IPS-20b (cell line): ENCODE data around the gene SLC2A2.

ENCODE experiments used
- H3K27ac ChIP-seq: one replicate; pipeline ENCODE4 v1.5.1; 2013; ENCODE audit warnings: low read length
- H3K27me3 ChIP-seq: 2 replicates; pipeline ENCODE4 v1.6.1; 2013; ENCODE audit warnings: mild to moderate bottlenecking, low read length, inconsistent platforms; ENCODE audit not compliant: insufficient read depth
- H3K36me3 ChIP-seq: 2 replicates; pipeline ENCODE4 v1.6.1; 2013; ENCODE audit warnings: low read depth, mild to moderate bottlenecking, inconsistent platforms, low read length, moderate library complexity; ENCODE audit not compliant: insufficient read depth
- H3K4me1 ChIP-seq: 2 replicates; pipeline ENCODE4 v1.6.1; 2013; ENCODE audit warnings: mild to moderate bottlenecking, control low read depth, inconsistent platforms, low read length, moderate library complexity; ENCODE audit not compliant: insufficient read depth
- H3K4me3 ChIP-seq: 2 replicates; pipeline ENCODE4 v1.5.1; 2013; ENCODE audit warnings: mild to moderate bottlenecking, low read length, inconsistent platforms
- H3K9ac ChIP-seq: 2 replicates; pipeline ENCODE4 v1.6.1; 2013; ENCODE audit warnings: low read depth, mild to moderate bottlenecking, inconsistent platforms, low read length, moderate library complexity
- H3K9me3 ChIP-seq: 2 replicates; pipeline ENCODE4 v1.6.1; 2013; ENCODE audit warnings: mild to moderate bottlenecking, low read depth, low read length, inconsistent platforms; ENCODE audit not compliant: insufficient read depth

Gene SLC2A2

DNA sequence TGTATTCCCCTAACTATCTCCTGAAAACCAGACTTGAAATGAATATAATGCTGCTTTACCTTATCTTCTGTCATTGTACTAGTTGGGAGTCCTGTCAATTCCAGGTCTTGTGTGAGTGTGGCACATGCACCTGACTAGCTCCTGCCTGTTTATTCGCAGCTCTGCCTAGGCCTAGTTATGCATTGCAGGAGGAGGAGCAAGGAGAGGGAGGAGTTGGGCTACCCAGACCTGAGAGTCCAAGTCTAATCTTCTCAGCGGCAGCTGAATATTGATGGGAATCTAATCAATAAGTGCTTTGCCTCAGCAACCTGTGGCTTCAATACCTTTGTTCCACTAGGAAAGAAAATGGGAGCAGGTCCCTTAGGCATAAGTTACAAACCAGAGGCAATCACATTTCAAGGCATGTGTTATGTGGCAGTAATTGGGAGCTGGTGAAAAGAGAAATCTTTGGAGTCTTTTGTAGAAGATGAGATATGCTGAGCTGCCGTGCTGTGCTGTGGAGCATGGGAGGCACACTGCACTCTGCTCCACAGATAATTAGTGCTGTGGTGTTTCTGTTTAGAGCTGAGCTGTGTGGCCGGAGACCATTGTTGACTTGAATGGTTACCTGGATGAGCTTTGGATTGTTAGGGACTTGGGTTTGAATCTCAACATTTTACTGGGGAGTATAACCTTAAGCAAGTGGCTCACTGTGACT lies at the start of gene SLC2A2:
TSS of gene SLC2A2 (minus strand) at position 124 of the 697 bp plus-strand sequence. CDS start at position 74, 50 bp downstream.
- peaks cover 32% of the 10 kb centered on the region; the same call in 1 of the 2 replicates for H3K27me3 ChIP-seq
- no peaks in the 10 kb centered on the region for H3K9me3 ChIP-seq
- no peak within 1 kb of the TSS for H3K4me3 ChIP-seq
- H3K4me1 ChIP-seq, result no peaks in the 10 kb centered on the region
- no peak within 1 kb of the TSS for H3K9ac ChIP-seq
- H3K36me3 ChIP-seq, result no peaks in the 10 kb centered on the region
- no peak within 1 kb of the TSS for H3K27ac ChIP-seq

GRCh38 chr3:171072432-171072831 lies 45.9 kb upstream of the SLC2A2 start:
- no peak overlapping the region for H3K9ac ChIP-seq
- H3K27ac ChIP-seq, result no peak overlapping the region
- H3K9me3 ChIP-seq, result no peaks in the 10 kb centered on the region
- no peaks in the 10 kb centered on the region for H3K4me1 ChIP-seq
- H3K4me3 ChIP-seq, result no peak overlapping the region
- H3K27me3 ChIP-seq, result no peaks in the 10 kb centered on the region
- H3K36me3 ChIP-seq, result peaks cover 15% of the 10 kb centered on the region; the same call in 1 of the 2 replicates

DNA sequence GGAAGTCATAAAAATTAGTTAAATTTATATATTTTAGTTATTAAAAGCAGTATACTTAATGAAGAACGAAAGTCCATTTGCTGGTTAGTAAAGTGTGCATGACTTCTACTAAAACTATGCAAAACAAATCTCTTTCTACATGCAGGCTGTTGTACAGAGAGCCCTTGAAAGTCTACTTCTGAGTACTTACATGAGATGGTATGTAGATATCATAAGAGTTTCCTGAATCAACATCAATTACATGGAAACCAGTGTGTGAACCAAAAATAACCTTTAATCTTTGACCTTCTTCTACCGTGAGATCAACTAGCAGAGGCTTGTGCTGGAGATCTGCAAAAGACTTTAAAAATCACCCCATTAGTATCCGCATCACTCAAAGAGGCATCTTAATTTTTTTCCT lies 42.1 kb upstream of the SLC2A2 start:
- H3K27me3 ChIP-seq, result no peaks in the 10 kb centered on the region
- no peak overlapping the region for H3K9ac ChIP-seq
- H3K9me3 ChIP-seq, result no peaks in the 10 kb centered on the region
- peaks cover 26% of the 10 kb centered on the region; the same call in 1 of the 2 replicates for H3K36me3 ChIP-seq
- H3K27ac ChIP-seq, result no peak overlapping the region
- H3K4me3 ChIP-seq, result no peak overlapping the region
- H3K4me1 ChIP-seq, result no peaks in the 10 kb centered on the region

GRCh38 chr3:171066206-171066605 lies 39.7 kb upstream of the SLC2A2 start:
- Histone ChIP-seq H3K9ac (no peak overlapping the region), H3K9me3 (no peaks in the 10 kb centered on the region), H3K27ac (no peak overlapping the region), H3K27me3 (no peaks in the 10 kb centered on the region), H3K36me3 (peaks cover 32% of the 10 kb centered on the region; the same call in 1 of the 2 replicates), H3K4me1 (peaks cover 14% of the 10 kb centered on the region; the same call in 1 of the 2 replicates), H3K4me3 (no peak overlapping the region)

DNA sequence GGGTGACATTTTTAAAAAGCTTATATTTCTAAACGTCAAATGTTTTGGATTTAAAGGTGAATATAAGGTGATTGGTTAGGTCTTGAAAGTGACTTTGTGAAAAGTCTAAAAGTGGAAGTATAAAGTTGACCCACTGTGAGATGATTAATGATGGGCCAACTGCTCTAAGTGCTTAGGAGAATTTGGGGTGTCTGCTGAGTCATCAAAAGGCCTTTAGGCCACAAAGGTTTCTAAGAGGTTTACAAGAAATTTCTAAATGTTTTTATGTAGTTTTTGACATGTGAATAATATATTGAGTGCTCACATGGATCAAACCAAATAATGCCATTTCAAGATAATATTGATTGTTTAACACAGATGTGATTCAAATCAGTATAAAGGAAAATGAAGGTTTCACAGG lies 39.2 kb upstream of the SLC2A2 start:
- H3K36me3 ChIP-seq, result peaks cover 32% of the 10 kb centered on the region; the same call in 1 of the 2 replicates

DNA sequence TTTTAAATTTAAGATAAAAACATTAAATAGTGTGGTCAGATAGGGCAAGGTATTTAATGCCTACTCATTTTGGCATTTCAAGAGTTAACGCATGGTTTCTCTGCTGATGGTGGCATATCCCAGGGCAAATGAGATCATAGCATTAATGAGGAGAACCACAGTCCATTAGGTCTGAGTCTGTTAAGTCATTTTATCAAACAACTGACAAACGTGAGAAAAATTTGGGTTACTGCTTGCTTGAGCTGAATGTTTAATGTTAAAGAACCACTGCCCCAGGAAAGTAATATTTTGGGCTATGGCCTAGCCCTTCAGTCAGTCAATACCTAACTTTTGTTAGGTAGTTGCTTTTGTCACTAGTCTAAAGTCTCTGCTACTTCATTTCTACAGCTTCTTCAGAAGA lies 37.9 kb upstream of the SLC2A2 start:
- Histone ChIP-seq H3K4me1 (peaks cover 14% of the 10 kb centered on the region; the same call in 1 of the 2 replicates), H3K9me3 (no peaks in the 10 kb centered on the region), H3K27ac (no peak overlapping the region), H3K4me3 (no peak overlapping the region), H3K9ac (no peak overlapping the region), H3K27me3 (no peaks in the 10 kb centered on the region), H3K36me3 (peaks cover 32% of the 10 kb centered on the region; the same call in 1 of the 2 replicates)

More for the DNA sequence above, 39.2 kb upstream of the SLC2A2 start:
- no peak overlapping the region for H3K4me3 ChIP-seq
- no peak overlapping the region for H3K9ac ChIP-seq
- no peak overlapping the region for H3K27ac ChIP-seq
- peaks cover 14% of the 10 kb centered on the region; the same call in 1 of the 2 replicates for H3K4me1 ChIP-seq
- H3K27me3 ChIP-seq, result no peaks in the 10 kb centered on the region
- no peaks in the 10 kb centered on the region for H3K9me3 ChIP-seq

GRCh38 chr3:171061749-171062148 lies 35.2 kb upstream of the SLC2A2 start:
- Histone ChIP-seq H3K9me3 (no peaks in the 10 kb centered on the region), H3K9ac (no peak overlapping the region; the same call in 1 of the 2 replicates), H3K4me3 (no peak overlapping the region), H3K36me3 (peaks cover 22% of the 10 kb centered on the region; the same call in 1 of the 2 replicates), H3K4me1 (peaks cover 14% of the 10 kb centered on the region; the same call in 1 of the 2 replicates), H3K27ac (no peak overlapping the region), H3K27me3 (no peaks in the 10 kb centered on the region)

- Histone ChIP-seq H3K9ac (no peak overlapping the region), H3K27me3 (no peaks in the 10 kb centered on the region), H3K9me3 (no peaks in the 10 kb centered on the region), H3K4me1 (peaks cover 14% of the 10 kb centered on the region; the same call in 1 of the 2 replicates), H3K4me3 (no peak overlapping the region), H3K36me3 (peaks cover 10% of the 10 kb centered on the region; the same call in 1 of the 2 replicates), H3K27ac (no peak overlapping the region)
Measured at GRCh38 chr3:171059978-171060377, 33.5 kb upstream of the SLC2A2 start.

DNA sequence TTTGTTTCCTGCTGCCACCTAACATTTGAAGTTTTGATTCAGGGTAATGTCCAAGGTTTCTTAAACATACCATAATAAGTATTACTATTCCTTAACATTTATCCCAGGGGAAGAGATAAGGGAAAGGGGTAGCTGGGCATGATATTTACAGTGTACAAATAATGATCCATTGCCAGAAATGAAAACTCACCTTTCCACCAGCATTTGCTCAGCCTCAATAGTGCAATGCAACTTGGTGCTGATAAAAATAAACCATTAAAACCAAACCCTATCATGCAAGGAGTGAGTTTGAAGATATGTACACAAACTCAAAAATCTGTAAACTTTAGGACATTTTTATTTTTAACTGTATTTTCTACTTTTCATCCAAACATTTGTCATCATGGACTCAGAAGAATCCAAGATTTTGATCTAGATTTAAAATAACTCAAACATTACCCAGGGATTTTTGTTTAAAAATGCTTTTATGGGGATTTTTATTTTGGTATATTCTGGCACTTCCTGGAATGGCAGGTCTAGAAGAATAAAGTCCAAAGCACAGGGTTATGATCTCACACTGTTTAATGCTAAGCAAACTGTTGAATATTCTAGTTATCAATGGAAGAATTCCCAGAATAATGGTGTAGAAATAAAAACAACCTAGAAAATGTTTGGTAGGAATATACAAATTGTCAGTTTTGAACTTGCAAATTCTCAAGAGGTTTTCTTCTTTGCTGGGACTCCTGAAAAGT lies 32.5 kb upstream of the SLC2A2 start:
- peaks cover 10% of the 10 kb centered on the region; the same call in 1 of the 2 replicates for H3K36me3 ChIP-seq
- no peaks in the 10 kb centered on the region for H3K27me3 ChIP-seq
- H3K9ac ChIP-seq, result no peak overlapping the region
- H3K4me1 ChIP-seq, result peaks cover 14% of the 10 kb centered on the region; the same call in 1 of the 2 replicates
- no peak overlapping the region for H3K27ac ChIP-seq
- no peak overlapping the region for H3K4me3 ChIP-seq
- H3K9me3 ChIP-seq, result no peaks in the 10 kb centered on the region

GRCh38 chr3:171058058-171058457 lies 31.5 kb upstream of the SLC2A2 start:
- no peak overlapping the region for H3K27ac ChIP-seq
- H3K27me3 ChIP-seq, result no peaks in the 10 kb centered on the region
- no peak overlapping the region for H3K4me3 ChIP-seq
- peaks cover 14% of the 10 kb centered on the region; the same call in 1 of the 2 replicates for H3K4me1 ChIP-seq
- H3K9me3 ChIP-seq, result no peaks in the 10 kb centered on the region
- H3K36me3 ChIP-seq, result 0 out of 2 replicates have a peak, but pooled peaks cover under 1% of the 10 kb centered on the region
- no peak overlapping the region for H3K9ac ChIP-seq

GRCh38 chr3:171057072-171057471 lies 30.6 kb upstream of the SLC2A2 start:
- no peak overlapping the region for H3K27ac ChIP-seq
- H3K4me3 ChIP-seq, result no peak overlapping the region
- H3K36me3 ChIP-seq, result no peaks in the 10 kb centered on the region
- no peaks in the 10 kb centered on the region for H3K27me3 ChIP-seq
- peaks cover 8% of the 10 kb centered on the region; the same call in 1 of the 2 replicates for H3K4me1 ChIP-seq
- H3K9me3 ChIP-seq, result no peaks in the 10 kb centered on the region
- H3K9ac ChIP-seq, result no peak overlapping the region
